ENCODE measurements around the gene KCNIP1.

GRCh38 chr5:170704417-170705192, 200.8 kb downstream of the KCNIP1 start:
- TF ChIP-seq, protein P1, sequence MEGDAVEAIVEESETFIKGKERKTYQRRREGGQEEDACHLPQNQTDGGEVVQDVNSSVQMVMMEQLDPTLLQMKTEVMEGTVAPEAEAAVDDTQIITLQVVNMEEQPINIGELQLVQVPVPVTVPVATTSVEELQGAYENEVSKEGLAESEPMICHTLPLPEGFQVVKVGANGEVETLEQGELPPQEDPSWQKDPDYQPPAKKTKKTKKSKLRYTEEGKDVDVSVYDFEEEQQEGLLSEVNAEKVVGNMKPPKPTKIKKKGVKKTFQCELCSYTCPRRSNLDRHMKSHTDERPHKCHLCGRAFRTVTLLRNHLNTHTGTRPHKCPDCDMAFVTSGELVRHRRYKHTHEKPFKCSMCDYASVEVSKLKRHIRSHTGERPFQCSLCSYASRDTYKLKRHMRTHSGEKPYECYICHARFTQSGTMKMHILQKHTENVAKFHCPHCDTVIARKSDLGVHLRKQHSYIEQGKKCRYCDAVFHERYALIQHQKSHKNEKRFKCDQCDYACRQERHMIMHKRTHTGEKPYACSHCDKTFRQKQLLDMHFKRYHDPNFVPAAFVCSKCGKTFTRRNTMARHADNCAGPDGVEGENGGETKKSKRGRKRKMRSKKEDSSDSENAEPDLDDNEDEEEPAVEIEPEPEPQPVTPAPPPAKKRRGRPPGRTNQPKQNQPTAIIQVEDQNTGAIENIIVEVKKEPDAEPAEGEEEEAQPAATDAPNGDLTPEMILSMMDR (IDR thresholded peaks at IDR 0.05) = no peak
- TF ChIP-seq POLR2A (IDR thresholded peaks at IDR 0.05) (no peak), POLR2AphosphoS5 (IDR thresholded peaks at IDR 0.05) (no peak), EP300 (IDR thresholded peaks at IDR 0.05) (no peak)

Measured in gastroesophageal sphincter (tissue), 3 donors.